ENCODE measurements around the gene PCYT1B.

PCYT1B gene

GRCh38 chrX:24520472-24520871, 126.7 kb downstream of the PCYT1B start:
- DNase-seq: no peak

- DNase-seq: no peak
Measured at GRCh38 chrX:24515447-24515846, 131.7 kb downstream of the PCYT1B start.

DNA sequence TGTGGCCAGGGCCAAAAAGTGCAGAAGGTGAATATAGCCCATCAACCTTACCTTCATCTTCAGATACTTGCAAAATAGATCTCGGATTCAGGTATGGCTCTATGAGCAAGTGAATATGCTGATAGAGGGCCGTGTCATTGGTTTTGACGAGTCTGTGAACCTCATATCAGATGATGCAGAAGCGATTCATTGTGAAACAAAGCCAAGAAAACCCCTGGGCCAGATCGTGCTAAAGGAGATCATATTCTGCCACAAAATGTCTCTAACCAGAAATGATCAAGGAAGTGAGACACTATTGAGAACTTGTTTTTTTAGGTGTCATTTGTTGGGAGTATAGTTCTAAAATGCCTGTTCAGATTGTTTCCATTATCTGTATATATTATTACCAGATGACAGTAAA, 133.7 kb downstream of the PCYT1B start:
- DNase-seq: peak; percentile 43 to 52

DNA sequence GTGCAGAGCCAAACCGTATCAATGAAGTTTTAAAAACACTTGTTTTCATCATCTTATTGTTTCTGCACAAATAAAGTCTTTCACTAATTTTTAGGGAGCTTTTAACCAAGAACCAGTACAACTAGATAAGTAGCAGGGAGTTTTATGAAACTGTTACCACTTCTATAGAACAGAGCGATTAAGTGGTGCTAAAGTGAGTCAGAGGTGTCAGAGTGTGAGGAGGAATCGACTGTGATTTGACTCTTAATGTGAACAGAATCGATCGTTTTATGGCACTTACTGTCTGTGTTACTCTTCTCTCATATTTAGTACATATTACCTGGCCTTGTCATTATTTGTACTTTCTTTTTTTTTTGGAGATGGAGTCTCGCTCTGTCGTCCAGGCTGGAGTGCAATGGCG, 138.8 kb downstream of the PCYT1B start:
- no peak for DNase-seq
